PFSK-1 (cell line): Measurements from ENCODE around the gene DHRS11.

Experiments
- FOXP2 ChIP-seq: optimal IDR thresholded peaks from 2 replicates; pipeline ENCODE3; 2011; ENCODE audit warnings: borderline replicate concordance, control low read depth, inconsistent platforms; ENCODE audit not compliant: insufficient read depth; ENCODE audit errors: extremely low read length, extremely low read depth
- POLR2AphosphoS5 ChIP-seq: IDR thresholded peaks from 2 replicates; pipeline ENCODE4 v1.6.1; 2012; ENCODE audit warnings: low read depth, mild to moderate bottlenecking, control low read depth, low read length, moderate library complexity
- SIN3A ChIP-seq: IDR thresholded peaks from 2 replicates; pipeline ENCODE4 v1.6.1; 2012; ENCODE audit warnings: mild to moderate bottlenecking, low read length, moderate library complexity, borderline replicate concordance; ENCODE audit not compliant: insufficient read depth
- TAF1 ChIP-seq: IDR thresholded peaks from 2 replicates; pipeline ENCODE4 v1.6.1; 2012; ENCODE audit warnings: low read length, control low read depth, borderline replicate concordance; ENCODE audit not compliant: insufficient read depth
- TF ChIP-seq, protein P1 (sequence below), 2 experiments: IDR thresholded peaks; 2 replicates each; pipeline versions ENCODE4 v1.6.1 to v1.8.0; 2011 to 2012; ENCODE audit warnings: low read depth in 2 of 2, low read length in 2 of 2, control low read depth in 1 of 2, inconsistent platforms in 1 of 2, mild to moderate bottlenecking in 1 of 2, moderate library complexity in 1 of 2; ENCODE audit not compliant: insufficient read depth in 1 of 2

DHRS11 gene

DNA sequence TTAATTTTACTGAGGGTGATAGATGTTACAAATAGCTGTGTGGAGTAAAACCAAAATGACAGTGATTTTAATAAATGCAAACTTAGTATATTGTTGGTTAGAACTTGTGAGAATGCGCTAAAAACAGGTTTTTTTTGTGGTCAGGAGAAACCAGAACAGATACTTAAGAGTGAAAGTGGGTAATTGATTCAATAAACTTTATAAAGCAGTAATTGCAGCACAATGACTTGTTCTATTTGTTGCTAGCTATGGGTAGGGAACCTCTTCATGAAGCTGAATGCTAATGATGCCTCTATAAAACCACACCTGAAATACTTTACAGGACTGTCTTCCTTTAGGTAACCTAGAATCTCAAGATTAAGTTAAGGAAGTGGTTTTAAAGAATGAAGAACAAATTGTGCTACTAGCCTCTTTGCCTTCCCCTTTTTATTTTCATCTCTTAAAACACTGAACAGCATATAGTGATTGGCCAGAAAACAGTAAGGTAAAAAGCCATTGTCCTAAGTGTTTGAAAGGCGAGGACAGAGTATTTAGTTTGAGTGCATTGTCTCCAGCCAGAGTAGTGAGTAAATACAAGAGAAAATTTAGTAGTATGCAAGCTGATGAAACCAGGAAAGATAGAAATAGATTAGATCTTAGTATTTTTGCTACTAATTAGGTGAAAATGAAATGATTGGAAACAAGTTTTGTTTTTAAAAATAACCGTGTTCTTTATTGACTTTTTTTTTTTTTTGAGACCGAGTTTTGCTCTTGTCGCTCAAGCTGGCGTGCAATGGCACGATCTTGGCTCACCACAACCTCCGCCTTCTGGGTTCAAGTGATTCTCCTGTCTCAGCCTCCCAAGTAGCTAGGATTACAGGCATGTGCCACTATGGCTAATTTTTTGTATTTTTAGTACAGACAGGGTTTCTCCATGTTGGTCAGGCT, 40.9 kb upstream of the DHRS11 start:
- no peak for TF ChIP-seq POLR2AphosphoS5
- TF ChIP-seq FOXP2, result no peak
- no peak for TF ChIP-seq SIN3A
- no peak for TF ChIP-seq TAF1
- TF ChIP-seq, protein P1, sequence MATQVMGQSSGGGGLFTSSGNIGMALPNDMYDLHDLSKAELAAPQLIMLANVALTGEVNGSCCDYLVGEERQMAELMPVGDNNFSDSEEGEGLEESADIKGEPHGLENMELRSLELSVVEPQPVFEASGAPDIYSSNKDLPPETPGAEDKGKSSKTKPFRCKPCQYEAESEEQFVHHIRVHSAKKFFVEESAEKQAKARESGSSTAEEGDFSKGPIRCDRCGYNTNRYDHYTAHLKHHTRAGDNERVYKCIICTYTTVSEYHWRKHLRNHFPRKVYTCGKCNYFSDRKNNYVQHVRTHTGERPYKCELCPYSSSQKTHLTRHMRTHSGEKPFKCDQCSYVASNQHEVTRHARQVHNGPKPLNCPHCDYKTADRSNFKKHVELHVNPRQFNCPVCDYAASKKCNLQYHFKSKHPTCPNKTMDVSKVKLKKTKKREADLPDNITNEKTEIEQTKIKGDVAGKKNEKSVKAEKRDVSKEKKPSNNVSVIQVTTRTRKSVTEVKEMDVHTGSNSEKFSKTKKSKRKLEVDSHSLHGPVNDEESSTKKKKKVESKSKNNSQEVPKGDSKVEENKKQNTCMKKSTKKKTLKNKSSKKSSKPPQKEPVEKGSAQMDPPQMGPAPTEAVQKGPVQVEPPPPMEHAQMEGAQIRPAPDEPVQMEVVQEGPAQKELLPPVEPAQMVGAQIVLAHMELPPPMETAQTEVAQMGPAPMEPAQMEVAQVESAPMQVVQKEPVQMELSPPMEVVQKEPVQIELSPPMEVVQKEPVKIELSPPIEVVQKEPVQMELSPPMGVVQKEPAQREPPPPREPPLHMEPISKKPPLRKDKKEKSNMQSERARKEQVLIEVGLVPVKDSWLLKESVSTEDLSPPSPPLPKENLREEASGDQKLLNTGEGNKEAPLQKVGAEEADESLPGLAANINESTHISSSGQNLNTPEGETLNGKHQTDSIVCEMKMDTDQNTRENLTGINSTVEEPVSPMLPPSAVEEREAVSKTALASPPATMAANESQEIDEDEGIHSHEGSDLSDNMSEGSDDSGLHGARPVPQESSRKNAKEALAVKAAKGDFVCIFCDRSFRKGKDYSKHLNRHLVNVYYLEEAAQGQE (IDR thresholded peaks at IDR 0.05; ENCODE audit: insufficient read depth in 1 of 2, low read depth in 2 of 2, low read length in 2 of 2), result no peak

DNA sequence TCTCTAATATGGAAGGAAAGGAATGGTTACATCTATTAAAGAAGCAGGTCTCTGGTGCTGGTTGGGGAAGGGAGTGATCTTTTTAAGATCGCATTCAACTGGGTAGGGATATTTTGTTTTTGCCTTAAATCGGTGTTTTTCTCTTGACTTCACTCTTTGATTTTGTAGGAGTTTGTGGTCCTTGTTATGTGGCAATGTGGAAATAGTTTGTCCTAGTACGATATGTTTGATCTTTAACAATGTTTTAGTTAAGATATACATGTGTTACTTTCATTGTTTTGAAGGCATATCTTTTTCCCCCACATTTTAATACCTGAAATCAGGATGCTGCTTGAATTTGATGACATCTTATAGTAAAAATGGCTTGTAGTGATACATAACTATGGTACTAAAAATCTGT, 38.2 kb upstream of the DHRS11 start:
- no peak for TF ChIP-seq SIN3A
- TF ChIP-seq POLR2AphosphoS5, result 0 out of 2 replicates have a peak, but pooled peaks have one; percentile 25
- TF ChIP-seq TAF1, result no peak

DNA sequence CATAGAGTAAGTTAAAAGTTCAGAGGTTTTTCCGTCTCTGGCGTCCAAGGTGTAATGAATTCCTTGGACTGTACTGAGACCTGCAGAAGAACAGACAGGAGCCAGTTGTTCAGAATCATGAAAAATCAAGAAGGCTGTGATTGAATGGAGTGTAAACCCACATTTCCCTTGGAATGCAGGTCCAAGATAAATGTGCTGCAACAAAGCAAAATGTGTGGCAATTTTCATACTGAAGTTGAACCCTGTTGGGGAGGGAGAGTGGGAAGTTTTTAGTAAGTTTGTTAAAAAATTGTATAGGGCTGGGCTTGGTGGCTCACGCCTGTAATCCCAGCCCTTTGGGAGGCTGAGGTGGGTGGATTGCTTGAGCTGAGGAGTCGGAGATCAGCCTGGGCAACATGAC, 25.6 kb upstream of the DHRS11 start:
- TF ChIP-seq TAF1 (no peak), FOXP2 (no peak), POLR2AphosphoS5 (no peak), SIN3A (no peak)
- TF ChIP-seq, protein P1 (IDR thresholded peaks at IDR 0.05; ENCODE audit: insufficient read depth in 1 of 2, low read depth in 2 of 2, low read length in 2 of 2), result no peak

DNA sequence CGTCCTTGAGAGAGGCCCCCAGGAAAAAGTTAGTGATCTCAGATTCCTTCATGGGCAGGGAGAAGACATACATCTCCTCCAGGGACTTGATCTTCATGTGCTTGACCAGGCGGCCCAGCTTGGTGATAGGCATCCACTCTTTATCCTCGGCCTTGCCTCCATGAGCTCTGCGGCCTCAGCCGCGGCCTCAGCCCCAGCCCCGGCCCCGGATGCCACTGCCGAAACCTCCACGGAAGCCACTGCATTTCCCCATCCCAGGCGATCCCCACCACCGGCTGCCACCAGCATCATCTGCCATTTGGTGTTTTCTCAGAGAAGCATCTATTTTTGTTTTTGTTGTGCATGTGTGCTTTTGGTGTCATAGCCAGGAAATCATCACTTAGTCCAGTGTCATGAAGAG, 16.7 kb upstream of the DHRS11 start:
- TF ChIP-seq, protein P1 (IDR thresholded peaks at IDR 0.05; ENCODE audit: insufficient read depth in 1 of 2, low read depth in 2 of 2, low read length in 2 of 2), result no peak
- no peak for TF ChIP-seq SIN3A
- TF ChIP-seq POLR2AphosphoS5, result no peak
- TF ChIP-seq FOXP2, result no peak
- no peak for TF ChIP-seq TAF1

DNA sequence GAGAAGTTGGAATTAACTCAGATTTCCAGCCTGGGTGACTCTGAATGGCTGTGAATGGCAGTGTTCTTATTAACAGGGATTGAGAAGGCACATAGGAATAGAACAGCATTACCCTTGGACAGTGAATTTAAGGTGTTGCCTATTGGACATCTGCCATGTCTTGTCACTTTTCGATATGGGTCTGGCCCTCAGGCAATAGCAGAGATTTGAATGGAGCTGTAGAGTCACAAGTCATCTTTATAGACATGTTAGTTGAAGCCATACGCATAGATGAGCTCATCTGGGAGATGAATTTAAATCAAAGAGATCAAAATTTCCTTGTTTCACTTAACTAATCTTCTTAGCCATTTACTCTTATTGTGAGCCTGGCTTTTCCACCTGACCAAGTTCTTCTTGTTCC, 14.9 kb upstream of the DHRS11 start:
- TF ChIP-seq FOXP2 (no peak), TAF1 (no peak), POLR2AphosphoS5 (no peak), SIN3A (no peak)
- TF ChIP-seq, protein P1 (IDR thresholded peaks at IDR 0.05; ENCODE audit: insufficient read depth in 1 of 2, low read depth in 2 of 2, low read length in 2 of 2), result no peak
